OCI-LY3 (cell line): ENCODE data around the gene SH3PXD2B.

Source experiments
- CTCF ChIP-seq: fragments of 200-600, 300-600 bp; sonication (generic); IDR thresholded peaks from 2 replicates; pipeline ENCODE4 v1.5.1; 2014; ENCODE audit warnings: antibody characterized with exemption, low read length, low read depth
- EZH2phosphoT487 ChIP-seq: fragments of 200-600 bp; shearing (Covaris generic); IDR thresholded peaks from 2 replicates; pipeline ENCODE4 v1.6.1; 2018; ENCODE audit warnings: antibody characterized with exemption, mixed run types, low read depth

DNA sequence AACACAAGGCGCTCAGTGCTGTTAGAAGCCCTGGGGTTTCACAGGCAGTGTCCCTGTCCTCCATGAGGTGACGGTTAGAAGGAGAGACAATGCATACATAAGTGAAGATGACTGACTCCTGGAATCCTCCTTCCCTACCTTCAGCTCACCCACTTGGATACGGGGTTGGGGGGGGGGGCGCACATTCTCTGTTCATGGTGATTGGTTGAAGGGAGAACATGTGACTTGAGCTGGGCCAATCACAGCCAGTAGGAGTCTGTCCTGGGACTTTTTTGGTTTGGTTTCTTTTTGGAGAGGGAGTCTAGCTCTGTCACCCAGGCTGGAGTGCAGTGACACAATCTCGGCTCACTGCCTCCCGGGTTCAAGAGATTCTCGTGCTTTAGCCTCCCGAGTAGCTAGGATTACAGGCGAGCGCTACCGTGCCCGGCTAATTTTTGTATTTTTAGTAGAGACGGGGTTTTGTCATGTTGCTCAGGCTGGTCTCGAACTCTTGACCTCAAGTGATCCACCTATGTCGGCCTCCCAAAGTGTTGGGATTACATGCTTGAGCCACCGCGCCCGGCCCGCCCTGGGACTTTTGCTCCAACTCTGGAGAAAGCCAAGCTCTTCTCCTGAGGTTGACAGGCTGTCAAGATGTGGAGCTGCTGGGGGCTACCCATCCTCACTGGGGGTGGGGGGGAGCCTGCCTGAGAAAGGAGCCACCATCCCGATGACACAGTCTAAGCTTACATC, 30.8 kb downstream of the SH3PXD2B start:
- no peak for TF ChIP-seq CTCF
- no peak for TF ChIP-seq EZH2phosphoT487
